Loucy (cell line): Measurements from ENCODE around the gene PDE2A.

Experiments
- H2AFZ ChIP-seq: fragments of 200-600 bp; sonication (generic); 2 replicates; pipeline ENCODE4 v1.6.0; 2016; ENCODE audit warnings: antibody characterized with exemption, mild to moderate bottlenecking, low read length, moderate library complexity
- H3F3A ChIP-seq: fragments of 200-600 bp; 2 replicates; pipeline ENCODE4 v1.6.0; 2016; ENCODE audit warnings: antibody characterized with exemption, low read depth, mild to moderate bottlenecking
- H3K27me3 ChIP-seq: fragments of 200-600 bp; sonication (generic); 2 replicates; pipeline ENCODE4 v1.6.1; 2014; ENCODE audit warnings: low read length, mild to moderate bottlenecking; ENCODE audit not compliant: insufficient read depth, poor library complexity, severe bottlenecking
- H3K36me3 ChIP-seq: fragments of 200-600 bp; sonication (generic); 2 replicates; pipeline ENCODE4 v1.6.1; 2016; ENCODE audit warnings: low read length; ENCODE audit not compliant: insufficient read depth
- H3K4me1 ChIP-seq: fragments of 200-600 bp; sonication (generic); 2 replicates; pipeline ENCODE4 v1.5.1; 2014; ENCODE audit warnings: low read length, mild to moderate bottlenecking; ENCODE audit not compliant: insufficient read depth, poor library complexity, severe bottlenecking
- H3K4me2 ChIP-seq: fragments of 200-600 bp; sonication (generic); 2 replicates; pipeline ENCODE4 v1.6.0; 2014; ENCODE audit warnings: antibody characterized with exemption, low read length, low read depth, mild to moderate bottlenecking; ENCODE audit not compliant: poor library complexity, severe bottlenecking
- H3K4me3 ChIP-seq: fragments of 200-600 bp; sonication (generic); 2 replicates; pipeline ENCODE4 v1.5.1; 2014; ENCODE audit warnings: low read length, mild to moderate bottlenecking, mixed read lengths; ENCODE audit not compliant: poor library complexity, severe bottlenecking
- H3K79me2 ChIP-seq: fragments of 200-600 bp; sonication (generic); 2 replicates; pipeline ENCODE4 v1.6.1; 2014; ENCODE audit warnings: low read length; ENCODE audit not compliant: insufficient read depth
- H3K9ac ChIP-seq: fragments of 200-600 bp; sonication (generic); 2 replicates; pipeline ENCODE4 v1.6.0; 2014; ENCODE audit warnings: mild to moderate bottlenecking, low read depth, low read length, moderate library complexity; ENCODE audit not compliant: poor library complexity, severe bottlenecking
- H3K9me2 ChIP-seq: fragments of 200-600 bp; sonication (generic); replicated peaks from 2 replicates; pipeline ENCODE4 v1.6.1; 2016; ENCODE audit warnings: low read depth, low read length, mixed read lengths
- H3K9me3 ChIP-seq: fragments of 200-600 bp; sonication (generic); 2 replicates; pipeline ENCODE4 v1.6.1; 2014; ENCODE audit warnings: mild to moderate bottlenecking, antibody characterized with exemption, low read length, low read depth; ENCODE audit not compliant: insufficient read depth
- H4K20me1 ChIP-seq: fragments of 200-600 bp; sonication (generic); 2 replicates; pipeline ENCODE4 v1.6.0; 2014; ENCODE audit warnings: antibody characterized with exemption, low read length, mild to moderate bottlenecking; ENCODE audit not compliant: insufficient read depth, poor library complexity, severe bottlenecking
- CTCF ChIP-seq: fragments of 200-600 bp; sonication (generic); conservative IDR thresholded peaks from 2 replicates; pipeline ENCODE4 v1.5.1; 2014; ENCODE audit warnings: mild to moderate bottlenecking, antibody characterized with exemption, low read length
- EZH2phosphoT487 ChIP-seq: fragments of 200-600 bp; IDR thresholded peaks from 2 replicates; pipeline ENCODE4 v1.6.1; 2018; ENCODE audit warnings: antibody characterized with exemption, mild to moderate bottlenecking, moderate library complexity, borderline replicate concordance

The PDE2A gene

DNA sequence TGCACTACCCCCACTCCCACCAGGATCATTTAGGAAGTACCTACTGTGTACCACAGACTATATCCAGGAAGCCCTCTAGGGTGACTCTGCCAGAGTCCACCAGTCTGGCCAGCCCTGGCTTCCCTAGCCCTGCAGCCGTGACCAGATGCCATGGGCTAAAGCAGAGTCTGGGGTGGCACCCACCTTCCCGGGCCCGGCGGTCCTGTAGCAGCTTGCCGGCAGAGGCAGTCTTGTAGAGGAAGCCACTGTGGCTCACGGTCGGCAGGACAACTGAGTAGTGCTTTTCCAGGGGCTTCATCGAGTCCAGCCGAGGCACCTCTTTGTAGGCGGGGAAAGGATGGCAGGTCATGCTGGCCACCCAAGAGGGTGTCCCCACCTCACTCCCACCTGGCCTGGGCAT, 27.2 kb upstream of the PDE2A start:
- H3K4me2 ChIP-seq, result no peak overlapping the region
- no peak overlapping the region for H2AFZ ChIP-seq
- TF ChIP-seq CTCF (no peak), EZH2phosphoT487 (no peak)
- H3K27me3 ChIP-seq, result no peaks in the 10 kb centered on the region
- H3K9ac ChIP-seq, result no peak overlapping the region
- H3K79me2 ChIP-seq, result no peaks in the 10 kb centered on the region
- no peak overlapping the region for H3K4me3 ChIP-seq
- H3K9me3 ChIP-seq, result no peaks in the 10 kb centered on the region
- H3K9me2 ChIP-seq, result no peaks in the 10 kb centered on the region
- no peaks in the 10 kb centered on the region for H3K4me1 ChIP-seq
- no peaks in the 10 kb centered on the region for H3F3A ChIP-seq
- no peaks in the 10 kb centered on the region for H4K20me1 ChIP-seq
- peaks cover 83% of the 10 kb centered on the region; the same call in 1 of the 2 replicates for H3K36me3 ChIP-seq

DNA sequence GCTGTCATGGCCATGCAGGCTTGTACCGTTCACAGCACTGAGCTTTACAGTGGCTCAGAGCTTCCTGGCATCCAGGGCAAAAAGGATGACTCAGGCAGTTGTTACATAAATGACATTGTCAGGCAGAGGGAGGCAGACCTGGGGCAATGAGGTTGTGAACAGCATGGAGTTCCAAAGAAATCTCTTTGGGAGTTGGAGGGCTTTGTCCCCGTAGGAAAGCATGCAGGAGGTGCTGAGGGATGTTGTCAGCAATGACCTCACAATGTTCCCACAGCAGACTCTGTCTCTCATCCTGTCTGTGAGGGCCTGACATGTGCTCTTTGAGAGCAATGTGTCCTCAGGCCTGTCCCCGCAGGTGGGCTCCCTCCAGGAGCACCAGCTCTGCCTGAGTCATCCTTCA, 25.9 kb upstream of the PDE2A start:
- Histone ChIP-seq H3K4me3 (no peak overlapping the region), H3K27me3 (no peaks in the 10 kb centered on the region), H3F3A (no peaks in the 10 kb centered on the region), H3K36me3 (peaks cover 82% of the 10 kb centered on the region; the same call in 1 of the 2 replicates), H4K20me1 (no peaks in the 10 kb centered on the region), H3K79me2 (no peaks in the 10 kb centered on the region), H3K9ac (no peak overlapping the region), H3K9me2 (no peaks in the 10 kb centered on the region), H2AFZ (no peak overlapping the region), H3K4me1 (no peaks in the 10 kb centered on the region), H3K4me2 (no peak overlapping the region), H3K9me3 (no peaks in the 10 kb centered on the region)
- TF ChIP-seq CTCF (no peak), EZH2phosphoT487 (no peak)

GRCh38 chr11:72697814-72698213, 23.6 kb upstream of the PDE2A start:
- no peak overlapping the region for H2AFZ ChIP-seq
- no peaks in the 10 kb centered on the region for H3K27me3 ChIP-seq
- H3F3A ChIP-seq, result no peaks in the 10 kb centered on the region
- no peak overlapping the region for H3K4me3 ChIP-seq
- H3K9ac ChIP-seq, result no peak overlapping the region
- H3K4me1 ChIP-seq, result no peaks in the 10 kb centered on the region
- no peaks in the 10 kb centered on the region for H3K79me2 ChIP-seq
- H3K4me2 ChIP-seq, result no peak overlapping the region
- no peak for TF ChIP-seq EZH2phosphoT487
- no peak for TF ChIP-seq CTCF
- peaks cover 88% of the 10 kb centered on the region; the same call in 1 of the 2 replicates for H3K36me3 ChIP-seq
- no peaks in the 10 kb centered on the region for H3K9me3 ChIP-seq
- H3K9me2 ChIP-seq, result no peaks in the 10 kb centered on the region
- no peaks in the 10 kb centered on the region for H4K20me1 ChIP-seq
